Measurements from ENCODE around the gene STARD9. TPM values are rescaled to one million over a fixed set of nuclear protein-coding genes. Genes with fewer than 3 reads are reported as not detected.

Gene STARD9
- total and polyA plus RNA-seq, 2 experiments from 2014 or later = 1.8 to 6.2 TPM

- no peak overlapping the region for H3K4me2 ChIP-seq
- H3K27ac Mint-ChIP-seq = no peak overlapping the region
These were observed 3.7 kb downstream of the STARD9 start for GRCh38 chr15:42578984-42579537.

GRCh38 chr15:42581272-42581730 is 5.9 kb downstream of the STARD9 start:
- Histone ChIP-seq H3K9me2 (ENCODE audit: insufficient read depth) (no peaks in the 10 kb centered on the region), H3K27me3 (ENCODE audit: insufficient read depth) (peaks cover 57% of the 10 kb centered on the region), H3F3A (replicated peaks; ENCODE audit: low read depth) (peaks cover 3% of the 10 kb centered on the region; the same call in 1 of the 2 replicates), H3K27ac (ENCODE audit: low read depth) (no peak overlapping the region), H4K20me1 (replicated peaks; ENCODE audit: insufficient read depth) (peaks cover 18% of the 10 kb centered on the region; the same call in 1 of the 2 replicates), H3K36me3 (ENCODE audit: insufficient read depth) (no peaks in the 10 kb centered on the region), H2AFZ (peak overlapping the region; percentile 89; the same call in 1 of the 2 replicates), H3K79me2 (replicated peaks; ENCODE audit: insufficient read depth) (peaks cover 8% of the 10 kb centered on the region), H3K4me2 (peak overlapping the region; percentile 85), H3K4me1 (ENCODE audit: insufficient read depth) (peaks cover 29% of the 10 kb centered on the region), H3K4me3 (peak overlapping the region; percentile 62)
- ATAC-seq (peak; percentile 97), DNase-seq (ENCODE audit: low spot score) (peak; percentile 95)
- peaks cover 35% of the 10 kb centered on the region for H3K4me1 Mint-ChIP-seq
- peaks cover 28% of the 10 kb centered on the region for H3K27me3 Mint-ChIP-seq (ENCODE audit: insufficient read depth, low read depth, poor library complexity)
- peak overlapping the region; percentile 81 for H3K4me3 Mint-ChIP-seq
- H3K36me3 Mint-ChIP-seq (ENCODE audit: low read depth) = no peaks in the 10 kb centered on the region
- no peak for TF ChIP-seq ZNF331 (CRISPR knock-in tag; IDR thresholded peaks at IDR 0.05; ENCODE audit: low read depth)
- no peak for TF ChIP-seq NANOG (IDR thresholded peaks at IDR 0.05; ENCODE audit: borderline replicate concordance)
- TF ChIP-seq ZNF114 (CRISPR knock-in tag; IDR thresholded peaks at IDR 0.05) = no peak
- no peak for TF ChIP-seq ZNF462 (CRISPR knock-in tag; IDR thresholded peaks at IDR 0.05)
- TF ChIP-seq EZH2phosphoT487 (IDR thresholded peaks at IDR 0.05; ENCODE audit: unreplicated experiment) = no peak
- TF ChIP-seq POLR2AphosphoS5 (IDR thresholded peaks at IDR 0.05; ENCODE audit: low read depth) = peak; percentile 44
- no peaks in the 10 kb centered on the region for H3K9me3 Mint-ChIP-seq
- H3K27ac Mint-ChIP-seq = peak overlapping the region; percentile 25; the same call in 1 of the 2 replicates

More at GRCh38 chr15:42578984-42579537, 3.7 kb downstream of the STARD9 start:
- H3K4me1 Mint-ChIP-seq = peaks cover 34% of the 10 kb centered on the region
- H3F3A ChIP-seq (replicated peaks; ENCODE audit: low read depth) = peaks cover 8% of the 10 kb centered on the region
- H3K4me3 Mint-ChIP-seq = no peak overlapping the region
- no peak overlapping the region for H3K4me3 ChIP-seq
- ATAC-seq = no peak
- peaks cover 20% of the 10 kb centered on the region; the same call in 1 of the 2 replicates for H4K20me1 ChIP-seq (replicated peaks; ENCODE audit: insufficient read depth)
- no peak overlapping the region for H2AFZ ChIP-seq
- H3K27me3 Mint-ChIP-seq (ENCODE audit: insufficient read depth, low read depth, poor library complexity) = peaks cover 39% of the 10 kb centered on the region
- H3K79me2 ChIP-seq (replicated peaks; ENCODE audit: insufficient read depth) = peaks cover 8% of the 10 kb centered on the region
- no peaks in the 10 kb centered on the region for H3K36me3 Mint-ChIP-seq (ENCODE audit: low read depth)
- no peak overlapping the region for H3K27ac ChIP-seq (ENCODE audit: low read depth)
- peaks cover 63% of the 10 kb centered on the region for H3K27me3 ChIP-seq (ENCODE audit: insufficient read depth)
- DNase-seq (ENCODE audit: low spot score) = no peak
- no peaks in the 10 kb centered on the region for H3K9me3 Mint-ChIP-seq
- no peak for TF ChIP-seq POLR2AphosphoS5 (IDR thresholded peaks at IDR 0.05; ENCODE audit: low read depth)
- no peak for TF ChIP-seq ETS1 (IDR thresholded peaks at IDR 0.05)
- TF ChIP-seq EZH2 (IDR thresholded peaks at IDR 0.05; ENCODE audit: low read depth, unreplicated experiment) = no peak
- no peak for TF ChIP-seq ZNF331 (CRISPR knock-in tag; IDR thresholded peaks at IDR 0.05; ENCODE audit: low read depth)
- no peak for TF ChIP-seq ZNF114 (CRISPR knock-in tag; IDR thresholded peaks at IDR 0.05)
- no peaks in the 10 kb centered on the region for H3K9me2 ChIP-seq (ENCODE audit: insufficient read depth)
- no peaks in the 10 kb centered on the region for H3K36me3 ChIP-seq (ENCODE audit: insufficient read depth)
- peaks cover 24% of the 10 kb centered on the region for H3K4me1 ChIP-seq (ENCODE audit: insufficient read depth)

Measured in GM23338 (cell line).